Omental fat pad (tissue), 4 donors: ENCODE results near the gene HAPLN2. TPM values are rescaled to one million over a fixed set of nuclear protein-coding genes. Genes with fewer than 3 reads are reported as not detected.

Experiments
- ATAC-seq: fragments of 150-250 bp; one replicate; pipeline ENCODE4 v1.9.1; 2016; ENCODE audit warnings: mild to moderate bottlenecking, moderate library complexity; ENCODE audit not compliant: low FRiP score
- DNase-seq: peaks from one replicate; pipeline ENCODE4 v3.0.0-alpha.2; 2019; ENCODE audit warnings: low spot score
- CTCF ChIP-seq, 3 donors: fragments of 450-650 bp; IDR thresholded peaks; one replicate each; pipeline ENCODE4 v1.5.1; 2016 to 2017; ENCODE audit warnings: antibody characterized with exemption in 3 of 3, mild to moderate bottlenecking in 3 of 3, moderate library complexity in 2 of 3
- total RNA-seq, 4 donors: library from RNA; depleted of rRNA; stranded (reverse); fragments of >200 nt; gene quantifications; one replicate each; pipeline ENCODE4 v1.1.0, GENCODE V29; 2016

HAPLN2 gene
- total RNA-seq, 4 donors from 2014 or later: 2.8 TPM; not detected in 3

GRCh38 chr1:156592158-156592909 lies 26.9 kb upstream of the HAPLN2 start:
- TF ChIP-seq CTCF (IDR thresholded peaks at IDR 0.05): no peak
- ATAC-seq (no peak), DNase-seq (no peak)

- DNase-seq: no peak
- no peak for TF ChIP-seq CTCF (IDR thresholded peaks at IDR 0.05)
- no peak for ATAC-seq
Observed at GRCh38 chr1:156592910-156593660, 26.1 kb upstream of the HAPLN2 start.

GRCh38 chr1:156593661-156593989 lies 25.6 kb upstream of the HAPLN2 start:
- ATAC-seq (no peak), DNase-seq (no peak)
- no peak for TF ChIP-seq CTCF (IDR thresholded peaks at IDR 0.05)

- no peak for ATAC-seq
- no peak for DNase-seq
- TF ChIP-seq CTCF (IDR thresholded peaks at IDR 0.05): no peak
Observed at GRCh38 chr1:156594190-156594589, 25.0 kb upstream of the HAPLN2 start.

GRCh38 chr1:156595016-156595415 lies 24.2 kb upstream of the HAPLN2 start:
- TF ChIP-seq CTCF (IDR thresholded peaks at IDR 0.05): no peak

GRCh38 chr1:156596426-156596825 lies 22.8 kb upstream of the HAPLN2 start:
- TF ChIP-seq CTCF (IDR thresholded peaks at IDR 0.05): no peak
- DNase-seq: no peak
- no peak for ATAC-seq

More at GRCh38 chr1:156595016-156595415, 24.2 kb upstream of the HAPLN2 start:
- ATAC-seq: no peak
- DNase-seq: no peak

- TF ChIP-seq CTCF (IDR thresholded peaks at IDR 0.05): no peak
- DNase-seq (no peak), ATAC-seq (no peak)
Observed at GRCh38 chr1:156598125-156598524, 21.1 kb upstream of the HAPLN2 start.
